Hepatocyte (in vitro differentiated cells): Measurements from ENCODE around the gene TNFRSF12A. TPM values are rescaled to one million over a fixed set of nuclear protein-coding genes. Genes with fewer than 3 reads are reported as not detected.

Experiments
- DNase-seq: peaks from one replicate; pipeline ENCODE4 v3.0.0-alpha.2; 2016; ENCODE audit warnings: low spot score
- H2AFZ ChIP-seq: fragments of 200-600 bp; sonication (generic); 2 replicates; pipeline ENCODE4 v1.6.0; 2016; ENCODE audit warnings: antibody characterized with exemption, mild to moderate bottlenecking
- H3K27ac ChIP-seq: fragments of 200-600 bp; sonication (generic); 2 replicates; pipeline ENCODE4 v1.5.1; 2016; ENCODE audit warnings: mild to moderate bottlenecking
- H3K27me3 ChIP-seq: fragments of 200-600 bp; sonication (generic); 2 replicates; pipeline ENCODE4 v1.6.1; 2016
- H3K36me3 ChIP-seq: fragments of 200-600 bp; sonication (generic); replicated peaks from 2 replicates; pipeline ENCODE4 v1.5.1; 2016; ENCODE audit warnings: low read depth; ENCODE audit not compliant: insufficient read depth
- H3K4me1 ChIP-seq: fragments of 200-600 bp; sonication (generic); 2 replicates; pipeline ENCODE4 v1.5.1; 2016; ENCODE audit warnings: mild to moderate bottlenecking, moderate library complexity; ENCODE audit not compliant: insufficient read depth
- H3K4me2 ChIP-seq: fragments of 200-600 bp; sonication (generic); 2 replicates; pipeline ENCODE4 v1.6.0; 2016
- H3K4me3 ChIP-seq: fragments of 200-600 bp; sonication (generic); 2 replicates; pipeline ENCODE4 v1.5.1; 2016; ENCODE audit warnings: mild to moderate bottlenecking
- H3K79me2 ChIP-seq: fragments of 200-600 bp; sonication (generic); 2 replicates; pipeline ENCODE4 v1.6.0; 2017; ENCODE audit warnings: mild to moderate bottlenecking
- H3K9me2 ChIP-seq: fragments of 200-600 bp; sonication (generic); replicated peaks from 2 replicates; pipeline ENCODE4 v1.6.0; 2017; ENCODE audit warnings: mild to moderate bottlenecking; ENCODE audit not compliant: insufficient read depth
- H3K9me3 ChIP-seq: fragments of 200-600 bp; sonication (generic); 2 replicates; pipeline ENCODE4 v1.5.1; 2016; ENCODE audit warnings: low read depth, mild to moderate bottlenecking
- H4K20me1 ChIP-seq: fragments of 200-600 bp; sonication (generic); 2 replicates; pipeline ENCODE4 v1.6.0; 2016; ENCODE audit warnings: mild to moderate bottlenecking; ENCODE audit not compliant: insufficient read depth, poor library complexity, severe bottlenecking
- CTCF ChIP-seq: fragments of 200-600 bp; sonication (generic); IDR thresholded peaks from 2 replicates; pipeline ENCODE4 v1.5.1; 2016; ENCODE audit warnings: antibody characterized with exemption, mild to moderate bottlenecking; ENCODE audit not compliant: poor library complexity
- EZH2 ChIP-seq: fragments of 200-600 bp; sonication (generic); IDR thresholded peaks from 2 replicates; pipeline ENCODE4 v1.6.1; 2016; ENCODE audit warnings: antibody characterized with exemption, mild to moderate bottlenecking, borderline replicate concordance
- EZH2phosphoT487 ChIP-seq: fragments of 200-600 bp; sonication (generic); IDR thresholded peaks from one replicate; pipeline ENCODE4 v1.6.1; 2018; ENCODE audit warnings: antibody characterized with exemption, mild to moderate bottlenecking, low read depth, moderate library complexity; ENCODE audit not compliant: unreplicated experiment, severe bottlenecking
- WGBS: methylation state at CpG from one replicate; pipeline ENCODE4 v1.1.6; 2016; ENCODE audit warnings: low lambda C conversion rate; ENCODE audit errors: missing lambda C conversion rate; 5-methylcytosine and 5-hydroxymethylcytosine counted together
- polyA plus RNA-seq: library from polyadenylated mRNA; unstranded; fragments of >200 nt; fragmentation: Nextera tagmentation; extraction: Ambion mirVana; gene quantifications from 2 replicates; pipeline ENCODE4 v1.2.1, GENCODE V29; 2016
- total RNA-seq: library from RNA; depleted of rRNA; stranded (reverse); fragments of >200 nt; gene quantifications from 2 replicates; pipeline ENCODE4 v1.2.3, GENCODE V29; 2014

TNFRSF12A gene
- total and polyA plus RNA-seq, 2 experiments from 2014 or later: 127 to 385 TPM

- H3K27ac ChIP-seq: no peak overlapping the region
- no peaks in the 10 kb centered on the region for H3K79me2 ChIP-seq
- no peaks in the 10 kb centered on the region for H4K20me1 ChIP-seq
- H3K4me2 ChIP-seq: peak overlapping the region; percentile 90
- H3K27me3 ChIP-seq: peaks cover 33% of the 10 kb centered on the region
- H3K4me1 ChIP-seq: no peaks in the 10 kb centered on the region
- H2AFZ ChIP-seq: peak overlapping the region; percentile 63
- H3K9me3 ChIP-seq: no peaks in the 10 kb centered on the region
- DNase-seq: peak; percentile 52
- WGBS: 21% methylated on average over 5 of the region's 40 CpGs
- TF ChIP-seq EZH2phosphoT487: peak; percentile 20
- no peak for TF ChIP-seq CTCF
- peak overlapping the region; percentile 32 for H3K4me3 ChIP-seq
- no peaks in the 10 kb centered on the region for H3K36me3 ChIP-seq
- H3K9me2 ChIP-seq: no peaks in the 10 kb centered on the region
Measured at GRCh38 chr16:3035972-3036725, 16.0 kb downstream of the TNFRSF12A start.

GRCh38 chr16:3036726-3037315, 16.7 kb downstream of the TNFRSF12A start, which contains the start of gene BICDL2:
BICDL2 (minus strand) TSS chr16:3036944; CDS start chr16:3035496, 1,448 bp downstream.
- H2AFZ ChIP-seq: peak within 1 kb of the TSS; percentile 63
- H3K4me3 ChIP-seq: peak within 1 kb of the TSS; percentile 32
- no peaks in the 10 kb centered on the region for H3K36me3 ChIP-seq
- H3K9me3 ChIP-seq: no peaks in the 10 kb centered on the region
- H3K4me1 ChIP-seq: no peaks in the 10 kb centered on the region
- no peaks in the 10 kb centered on the region for H3K79me2 ChIP-seq
- 16% methylated on average over 16 of the region's 44 CpGs for WGBS
- H3K27me3 ChIP-seq: peaks cover 35% of the 10 kb centered on the region
- TF ChIP-seq CTCF (no peak), EZH2phosphoT487 (peak; percentile 6), EZH2 (no peak)
- peak within 1 kb of the TSS; percentile 90 for H3K4me2 ChIP-seq
- peak; percentile 75 for DNase-seq
- no peaks in the 10 kb centered on the region for H3K9me2 ChIP-seq
- no peaks in the 10 kb centered on the region for H4K20me1 ChIP-seq
- no peak within 1 kb of the TSS for H3K27ac ChIP-seq

- Histone ChIP-seq H3K4me2 (no peak overlapping the region), H3K27ac (no peak overlapping the region)
- DNase-seq: peak; percentile 71
Measured at GRCh38 chr16:3038256-3038655, 18.1 kb downstream of the TNFRSF12A start.

More at GRCh38 chr16:3038256-3038655, 18.1 kb downstream of the TNFRSF12A start:
- Histone ChIP-seq H3K4me1 (no peaks in the 10 kb centered on the region), H3K27me3 (peaks cover 42% of the 10 kb centered on the region), H2AFZ (no peak overlapping the region), H3K79me2 (no peaks in the 10 kb centered on the region), H3K36me3 (no peaks in the 10 kb centered on the region), H3K4me3 (no peak overlapping the region), H3K9me3 (no peaks in the 10 kb centered on the region), H4K20me1 (no peaks in the 10 kb centered on the region), H3K9me2 (no peaks in the 10 kb centered on the region)
- no peak for TF ChIP-seq EZH2phosphoT487
- TF ChIP-seq CTCF: no peak
- no peak for TF ChIP-seq EZH2
- WGBS: 34% methylated on average over 11 of the region's 11 CpGs
